Heart left ventricle (tissue), 16 donors: ENCODE results near the gene PTPRM. TPM values are rescaled to one million over a fixed set of nuclear protein-coding genes. Genes with fewer than 3 reads are reported as not detected.
A peak's percentile ranks its signal among the peaks of the same experiment; 100 is the strongest.

ENCODE experiments used
- ATAC-seq, 4 donors: fragments of 200-7000 bp; cut with Tn5 transposase; one replicate each; pipeline ENCODE4 v1.9.1; 2020 to 2022; ENCODE audit warnings: moderate library complexity in 4 of 4, mild to moderate bottlenecking in 3 of 4, moderate number of reproducible peaks in 1 of 4
- DNase-seq, 5 donors: peaks; one replicate each; pipeline ENCODE4 v3.0.0-alpha.2; 2020
- H3K27ac ChIP-seq, 12 donors: fragments of 200-600 bp; sonication (generic) in 4 of 12; one replicate each; pipeline versions ENCODE4 v1.5.0 to v1.8.0; 2016 to 2022; ENCODE audit warnings: mild to moderate bottlenecking in 2 of 12
- H3K27me3 ChIP-seq, 9 donors: fragments of 200-600 bp; sonication (generic) in 2 of 9; one replicate each; pipeline versions ENCODE4 v1.5.1 to v1.8.0; 2016 to 2022; ENCODE audit warnings: mild to moderate bottlenecking in 3 of 9
- H3K36me3 ChIP-seq, 9 donors: fragments of 200-600 bp; sonication (generic) in 2 of 9; one replicate each; pipeline versions ENCODE4 v1.5.0 to v1.8.0; 2018 to 2022; ENCODE audit warnings: mild to moderate bottlenecking in 2 of 9
- H3K4me1 ChIP-seq, 12 donors: fragments of 200-600 bp; sonication (generic) in 4 of 12; one replicate each; pipeline versions ENCODE4 v1.5.0 to v1.8.0; 2016 to 2022; ENCODE audit warnings: mild to moderate bottlenecking in 3 of 12
- H3K4me3 ChIP-seq, 12 donors: fragments of 200-600 bp; sonication (generic) in 4 of 12; one replicate each; pipeline versions ENCODE4 v1.5.0 to v1.8.0; 2017 to 2022; ENCODE audit warnings: mild to moderate bottlenecking in 9 of 12, moderate library complexity in 4 of 12
- H3K9me3 ChIP-seq, 12 donors: fragments of 200-600 bp; sonication (generic) in 4 of 12; one replicate each; pipeline versions ENCODE4 v1.5.0 to v1.8.0; 2016 to 2022; ENCODE audit warnings: mild to moderate bottlenecking in 1 of 12
- POLR2A ChIP-seq, 2 donors: fragments of 450-650 bp; IDR thresholded peaks; one replicate each; pipeline ENCODE4 v1.6.1; 2017; ENCODE audit warnings: antibody characterized with exemption in 2 of 2, mild to moderate bottlenecking in 2 of 2, moderate library complexity in 2 of 2
- WGBS, 4 donors: extraction: QIAGEN DNeasy Blood & Tissue Kit in 2 of 4; methylation state at CpG; one replicate each; pipeline versions ENCODE4 v1.1.5 to v1.1.7; 2013 to 2018; 5-methylcytosine and 5-hydroxymethylcytosine counted together
- intact Hi-C, 10 donors: fragments of 100-400 bp; cut with DNase I; formaldehyde crosslinking; loops; one replicate each; pipeline versions ENCODE4 v1.11.1 to v1.14.2; 2022
- polyA plus RNA-seq, 2 donors: library from polyadenylated mRNA; stranded (reverse); fragments of 200-250 nt; gene quantifications; one replicate each; pipeline ENCODE4 v1.2.3, GENCODE V29; 2013
- total RNA-seq, 9 donors: library from RNA; depleted of rRNA in 2 of 9; stranded (reverse); fragments of >200 nt in 2 of 9; fragmentation: NEBNext Ultra II Directional in 3 of 9; extraction: Animal tissue kit (Norgen Biotek cat#: 25700) in 3 of 9; gene quantifications; one replicate each; pipeline versions ENCODE4 v1.1.0 to v1.2.4, GENCODE V29; 2016 to 2023
- TF ChIP-seq, protein P1 (sequence below), 12 donors: fragments of 200-600 bp; sonication (generic) in 4 of 12; IDR thresholded peaks; one replicate each; pipeline versions ENCODE4 v1.5.0 to v1.8.0; 2018 to 2022; ENCODE audit warnings: antibody characterized with exemption in 12 of 12, mild to moderate bottlenecking in 5 of 12
- donor health status: ischemic (EF 13 %, LVEDD 7.1; RV severe dilation, severe dysfunction).
- donor health status: healthy with polysubstance abuse.
- donor health status: DM: no; HTN: yes; CAD: no.
- donor health status: DM: no; HTN: no; CAD: no.
- donor health status: ischemic (EF 25% LVEDD 6.9; RV normal size, moderate dysfunction).
- donor health status: ischemic (EF 25% LVEDD 5.7; RV mildly dilated, moderate dysfunction).
- donor health status: healthy.
- donor health status: DM: yes; HTN: yes; CAD: no.
- donor health status: ischemic (EF 35%, LVEDD 5.7; RV mildly dilated, moderate dysfunction).
- donor health status: nonischemic (EF 11% LVEDD 7.7; RV severe dilation, severe dysfunction).
- donor health status: DM: yes; HTN: yes; CAD: no.
- donor health status: PGD.
- donor health status: ischemic (EF 29% LVEDD 5.4; RV normal size, mild dysfunction).
- donor health status: nonischemic (EF 23%, LVEDD 6.1; RV moderate dilation, normal function).

The PTPRM gene
- total and polyA plus RNA-seq, 11 donors = 93.8 to 186 (median 123) TPM

DNA sequence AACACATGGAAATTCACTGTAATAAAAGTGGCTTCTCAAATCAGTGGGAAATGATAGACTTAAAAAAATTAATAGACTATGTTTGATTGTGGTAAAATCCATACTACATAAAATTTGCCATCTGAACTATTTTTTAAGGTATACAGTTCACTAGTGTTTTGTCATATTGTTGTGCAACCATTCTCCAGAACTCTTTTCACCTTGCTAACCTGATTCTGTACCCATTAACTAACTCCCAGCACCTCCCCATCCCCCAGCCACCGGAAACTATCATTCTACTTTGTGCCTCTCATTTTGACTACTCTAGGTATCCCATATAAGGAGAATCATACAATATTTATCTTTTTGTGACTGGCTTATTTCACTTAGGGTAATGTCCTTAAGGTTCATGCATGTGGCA, 153.3 kb downstream of the PTPRM start:
- no peak for ATAC-seq
- DNase-seq = no peak
- intact Hi-C loops = loop anchor here in 1 of 10 donors (10.0 kb wide), 1 partner anchor 116 kb away; no protein-coding TSS in a partner anchor
- Histone ChIP-seq H3K4me1 (peaks cover 0 to 31% (median 15%) of the 10 kb centered on the region in 12 donors), H3K4me3 (no peak overlapping the region), H3K9me3 (peaks cover 0 to 33% (median 3%) of the 10 kb centered on the region in 12 donors), H3K27me3 (no peaks in the 10 kb centered on the region), H3K27ac (no peak overlapping the region), H3K36me3 (no peaks in the 10 kb centered on the region)
- WGBS, 4 donors = 84 to 93% (median 93%) methylated on average over 1 of the region's 1 CpG
- TF ChIP-seq, protein P1, sequence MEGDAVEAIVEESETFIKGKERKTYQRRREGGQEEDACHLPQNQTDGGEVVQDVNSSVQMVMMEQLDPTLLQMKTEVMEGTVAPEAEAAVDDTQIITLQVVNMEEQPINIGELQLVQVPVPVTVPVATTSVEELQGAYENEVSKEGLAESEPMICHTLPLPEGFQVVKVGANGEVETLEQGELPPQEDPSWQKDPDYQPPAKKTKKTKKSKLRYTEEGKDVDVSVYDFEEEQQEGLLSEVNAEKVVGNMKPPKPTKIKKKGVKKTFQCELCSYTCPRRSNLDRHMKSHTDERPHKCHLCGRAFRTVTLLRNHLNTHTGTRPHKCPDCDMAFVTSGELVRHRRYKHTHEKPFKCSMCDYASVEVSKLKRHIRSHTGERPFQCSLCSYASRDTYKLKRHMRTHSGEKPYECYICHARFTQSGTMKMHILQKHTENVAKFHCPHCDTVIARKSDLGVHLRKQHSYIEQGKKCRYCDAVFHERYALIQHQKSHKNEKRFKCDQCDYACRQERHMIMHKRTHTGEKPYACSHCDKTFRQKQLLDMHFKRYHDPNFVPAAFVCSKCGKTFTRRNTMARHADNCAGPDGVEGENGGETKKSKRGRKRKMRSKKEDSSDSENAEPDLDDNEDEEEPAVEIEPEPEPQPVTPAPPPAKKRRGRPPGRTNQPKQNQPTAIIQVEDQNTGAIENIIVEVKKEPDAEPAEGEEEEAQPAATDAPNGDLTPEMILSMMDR (IDR thresholded peaks at IDR 0.05) = no peak
- no peak for TF ChIP-seq POLR2A (IDR thresholded peaks at IDR 0.05)

DNA sequence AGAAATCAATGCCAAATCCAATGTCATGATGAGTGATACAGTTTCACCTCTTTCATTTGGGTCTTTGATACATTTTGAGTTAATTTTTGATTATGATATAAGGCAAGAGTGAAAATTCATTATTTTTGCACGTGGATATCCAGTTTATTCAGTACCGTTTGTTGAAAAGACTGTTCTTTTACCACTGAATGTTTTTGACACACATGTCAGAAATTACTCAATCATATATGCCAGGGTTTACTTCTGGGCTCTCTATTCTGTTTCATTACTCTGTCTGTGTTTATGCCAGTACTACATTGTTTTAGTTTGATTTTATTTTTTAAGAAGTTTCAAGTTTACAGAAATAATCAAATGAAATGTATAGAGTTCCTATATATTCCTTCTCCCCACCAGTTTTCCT, 154.4 kb downstream of the PTPRM start:
- intact Hi-C loops = loop anchor here in 2 of 10 donors (1.0 to 10.0 kb wide), 2 partner anchors 14 to 117 kb away; no protein-coding TSS in a partner anchor
- Histone ChIP-seq H3K36me3 (no peaks in the 10 kb centered on the region), H3K27me3 (no peaks in the 10 kb centered on the region), H3K27ac (no peak overlapping the region), H3K4me3 (no peak overlapping the region), H3K9me3 (peaks cover 0 to 22% (median 3%) of the 10 kb centered on the region in 12 donors), H3K4me1 (peaks cover 0 to 35% (median 15%) of the 10 kb centered on the region in 12 donors)
- 76 to 82% (median 79%) methylated on average over 2 of the region's 2 CpGs for WGBS, 4 donors
- DNase-seq = no peak
- TF ChIP-seq, protein P1 (IDR thresholded peaks at IDR 0.05) = no peak
- TF ChIP-seq POLR2A (IDR thresholded peaks at IDR 0.05) = no peak
- ATAC-seq = no peak

DNA sequence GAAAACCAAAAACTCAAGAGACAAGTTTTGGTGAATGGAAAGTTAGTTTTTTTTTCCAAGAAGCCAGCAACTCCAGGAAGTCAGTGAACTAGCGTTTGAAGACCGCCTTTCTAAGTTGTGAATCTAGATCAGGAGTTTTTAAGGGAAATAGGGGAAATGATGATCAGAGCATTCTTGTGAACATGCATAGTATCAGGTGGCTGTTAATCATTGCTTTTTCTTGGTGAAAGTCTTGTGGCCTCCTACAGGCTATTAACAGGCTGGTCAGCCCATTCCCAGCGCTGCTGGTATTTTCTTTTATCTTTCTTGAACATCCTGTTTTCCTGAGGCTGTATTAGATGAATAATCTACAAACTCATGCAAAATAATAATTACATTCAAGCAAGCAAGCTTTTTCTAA, 155.8 kb downstream of the PTPRM start:
- Histone ChIP-seq H3K27ac (no peak overlapping the region), H3K27me3 (no peaks in the 10 kb centered on the region), H3K4me1 (peaks cover 0 to 50% (median 24%) of the 10 kb centered on the region in 12 donors), H3K9me3 (peaks cover 0 to 8% (median under 1%) of the 10 kb centered on the region in 12 donors), H3K4me3 (no peak overlapping the region), H3K36me3 (no peaks in the 10 kb centered on the region)
- WGBS, 4 donors = 60 to 79% (median 66%) methylated on average over 3 of the region's 3 CpGs
- intact Hi-C loops = loop anchor here in 1 of 10 donors (10.0 kb wide), 1 partner anchor 118 kb away; no protein-coding TSS in a partner anchor
- no peak for DNase-seq
- no peak for TF ChIP-seq POLR2A (IDR thresholded peaks at IDR 0.05)
- TF ChIP-seq, protein P1 (IDR thresholded peaks at IDR 0.05) = no peak
- no peak for ATAC-seq

DNA sequence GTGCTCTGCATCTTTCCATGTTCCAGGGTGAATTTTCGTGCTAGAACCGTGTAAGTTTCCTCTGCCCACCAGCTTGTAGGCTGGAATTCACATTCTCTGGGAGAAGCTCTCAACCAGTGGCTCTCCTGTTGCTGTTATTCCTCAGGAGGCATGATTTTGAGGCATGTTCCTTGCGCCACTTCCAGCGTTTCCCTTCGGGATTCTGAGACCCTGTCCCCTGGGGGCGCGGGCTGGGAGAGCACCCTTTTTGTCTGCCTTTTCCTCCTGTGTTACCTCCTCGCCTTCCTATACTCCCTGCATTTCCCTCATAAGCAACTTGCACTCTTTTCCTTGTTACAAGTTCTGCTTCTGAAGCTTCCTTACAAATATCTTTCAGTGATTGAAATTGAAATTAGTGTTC, 156.4 kb downstream of the PTPRM start:
- DNase-seq = no peak
- Histone ChIP-seq H3K4me3 (no peak overlapping the region), H3K36me3 (no peaks in the 10 kb centered on the region), H3K9me3 (peaks cover 0 to 3% (median 0%) of the 10 kb centered on the region in 12 donors), H3K27ac (peak overlapping the region in 1 of 12 donors; percentile 7), H3K4me1 (peaks cover 0 to 56% (median 27%) of the 10 kb centered on the region in 12 donors), H3K27me3 (no peaks in the 10 kb centered on the region)
- intact Hi-C loops = loop anchor here in 1 of 10 donors (10.0 kb wide), 1 partner anchor 119 kb away; no protein-coding TSS in a partner anchor
- WGBS, 4 donors = 73 to 81% (median 80%) methylated on average over 8 of the region's 8 CpGs
- TF ChIP-seq POLR2A (IDR thresholded peaks at IDR 0.05) = no peak
- TF ChIP-seq, protein P1 (IDR thresholded peaks at IDR 0.05) = no peak
- ATAC-seq = no peak
